Stimulated activated CD4-positive, alpha-beta T cell treated with anti-CD3 and anti-CD28 coated beads, Interleukin-1b, Interleukin-23, amount 100 ng/mL, for 24 hours (primary cell): ENCODE measurements around the gene DOHH.
"Not testable (repeated sequence)": the region's sequence is repeated elsewhere in the genome, so short reads cannot be mapped to it uniquely, and the experiment has no call there.

Experiments used
- DNase-seq, 4 experiments: peaks; one replicate each; pipeline ENCODE4 v3.0.0-alpha.2; 2020; ENCODE audit warnings: low read depth in 4 of 4, low spot score in 1 of 4

The DOHH gene

DNA sequence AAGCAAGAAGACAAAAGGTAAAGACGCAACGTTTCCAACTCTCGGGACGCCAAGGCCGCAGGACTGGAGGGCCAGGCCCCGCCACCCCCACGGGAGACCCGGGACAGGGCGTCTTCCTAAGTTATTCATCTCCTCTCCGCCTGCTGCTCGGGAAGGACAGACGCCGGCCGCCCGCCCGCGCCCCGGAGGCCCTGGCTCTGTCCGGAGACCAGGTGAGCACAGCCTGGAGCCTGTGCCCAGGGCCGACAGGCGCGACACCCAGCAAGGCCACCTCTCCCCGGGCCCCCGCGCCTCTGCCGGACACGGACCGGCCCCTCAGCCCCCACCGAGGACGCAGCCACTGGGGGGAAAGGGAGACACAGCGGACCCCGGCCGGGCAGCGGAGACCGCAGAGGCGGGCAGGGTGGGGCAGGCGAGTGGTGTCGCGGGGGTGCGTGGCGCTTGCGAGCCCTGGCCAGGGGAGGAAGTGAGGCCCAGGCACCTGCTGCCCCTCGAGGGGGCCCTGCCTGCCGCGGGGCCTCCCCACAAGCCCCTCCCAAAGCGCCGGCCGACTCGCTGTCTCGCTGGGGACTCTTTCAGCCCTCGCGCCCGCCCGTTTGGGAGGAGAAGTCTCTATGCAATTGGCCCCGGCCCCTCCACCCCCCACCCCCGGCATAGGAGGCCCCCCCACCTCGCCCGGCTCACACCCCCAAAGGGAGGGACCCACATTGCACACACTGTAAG is 37.3 kb downstream of the DOHH start:
- no peak for DNase-seq

DNA sequence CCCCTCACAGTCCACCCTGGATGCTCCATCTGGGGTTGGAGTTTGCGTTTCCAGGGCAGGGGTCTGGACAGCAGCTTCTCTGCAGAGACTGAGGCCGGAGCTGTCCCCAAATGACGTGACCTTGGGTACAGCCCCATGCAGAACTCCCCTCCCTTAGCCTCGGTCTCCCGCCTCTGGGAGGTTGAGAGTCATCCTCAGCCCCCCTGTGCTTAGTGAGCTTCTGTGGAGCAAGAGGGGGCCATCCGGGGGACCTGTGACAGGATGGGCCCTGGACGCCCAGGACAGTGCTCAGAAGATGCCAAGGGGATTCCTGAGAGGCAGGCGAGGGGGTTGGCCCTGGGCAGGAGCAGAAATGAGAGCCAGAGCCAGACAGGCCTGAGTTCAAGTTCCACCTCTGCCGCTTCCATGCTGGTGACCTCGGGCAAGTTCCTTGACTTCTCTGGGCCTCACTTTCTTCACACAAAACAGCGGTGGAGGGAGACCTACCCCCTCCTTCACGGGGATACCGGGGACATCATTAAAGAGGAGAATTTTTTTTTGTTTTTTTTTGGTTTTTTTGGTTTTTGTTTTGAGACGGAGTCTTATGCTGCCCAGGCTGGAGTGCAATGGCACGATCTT is 40.4 kb downstream of the DOHH start:
- DNase-seq: no peak

GRCh38 chr19:3459089-3459881 is 41.2 kb downstream of the DOHH start:
- DNase-seq: no peak

DNA sequence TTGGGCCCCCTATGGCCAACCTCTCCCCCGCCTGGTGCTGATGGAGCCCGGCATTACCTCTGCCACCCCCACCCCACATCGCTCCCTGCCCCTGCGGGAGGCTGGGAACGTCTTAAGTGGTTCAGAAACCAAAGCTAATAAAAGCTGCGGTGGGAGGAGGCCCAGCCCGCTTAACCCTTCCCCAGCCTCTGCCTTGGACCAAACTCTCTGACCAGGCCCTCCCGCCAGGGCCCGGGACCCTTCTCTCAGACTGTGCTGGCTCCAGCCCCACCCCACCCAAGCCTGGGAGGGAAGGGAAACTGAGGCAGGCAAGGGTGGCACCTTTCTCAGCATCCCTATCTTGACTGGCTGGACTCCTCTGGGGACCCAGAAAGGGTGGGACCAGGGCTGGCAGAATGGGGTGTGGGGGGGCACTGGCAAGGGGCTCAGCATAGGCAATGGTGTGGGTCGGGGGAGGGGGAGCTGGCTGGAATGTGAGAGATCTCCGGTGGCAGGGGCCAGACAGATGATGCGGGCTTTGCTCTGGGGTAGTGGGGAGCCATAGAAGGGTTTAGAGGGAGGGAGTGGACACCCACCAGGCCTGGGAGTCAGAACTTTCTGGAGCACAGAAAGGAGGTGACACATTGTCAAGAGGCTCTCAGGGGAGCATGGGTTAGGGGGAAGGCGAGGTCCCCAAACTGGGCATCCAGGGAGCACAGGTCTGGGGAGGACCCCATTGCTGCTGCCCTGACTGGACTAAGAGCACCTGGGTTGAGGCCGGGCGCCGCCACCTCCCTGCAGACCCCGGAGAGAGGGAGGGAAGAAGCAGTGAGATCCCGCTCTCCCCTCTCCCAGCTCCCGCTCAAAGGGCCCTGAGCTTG is 42.0 kb downstream of the DOHH start:
- no peak for DNase-seq

GRCh38 chr19:3457528-3458228 is 42.8 kb downstream of the DOHH start:
- DNase-seq: no peak

DNA sequence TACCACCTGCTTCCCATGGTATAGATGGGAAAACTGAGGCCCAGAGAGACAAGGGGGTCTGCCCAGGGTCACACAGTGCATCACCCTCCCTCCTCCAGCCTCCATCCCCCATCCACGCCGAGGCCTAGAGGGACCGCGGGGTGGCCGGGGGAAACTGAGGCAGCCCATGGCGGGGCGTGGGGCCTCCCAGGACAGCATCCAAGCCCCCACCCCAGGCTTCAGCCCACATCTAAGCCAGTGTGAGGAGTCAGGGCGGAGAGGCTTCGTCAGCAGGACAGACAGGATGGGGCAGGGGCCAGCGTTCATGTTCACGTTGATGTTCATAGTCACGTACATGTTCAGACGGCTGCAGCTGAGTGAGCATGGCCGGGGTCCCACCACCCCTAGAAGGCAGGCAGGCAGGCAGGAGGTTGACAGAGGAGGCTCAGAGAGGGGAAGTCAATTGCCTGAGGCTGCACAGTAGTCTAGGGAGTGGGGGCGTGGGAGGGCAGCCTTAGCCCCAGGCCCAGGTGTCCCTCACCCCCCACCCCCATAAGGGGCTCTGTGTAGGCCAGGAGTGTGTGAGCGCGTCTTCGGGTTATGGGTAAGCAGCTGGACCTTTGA is 43.4 kb downstream of the DOHH start:
- DNase-seq: no peak

DNA sequence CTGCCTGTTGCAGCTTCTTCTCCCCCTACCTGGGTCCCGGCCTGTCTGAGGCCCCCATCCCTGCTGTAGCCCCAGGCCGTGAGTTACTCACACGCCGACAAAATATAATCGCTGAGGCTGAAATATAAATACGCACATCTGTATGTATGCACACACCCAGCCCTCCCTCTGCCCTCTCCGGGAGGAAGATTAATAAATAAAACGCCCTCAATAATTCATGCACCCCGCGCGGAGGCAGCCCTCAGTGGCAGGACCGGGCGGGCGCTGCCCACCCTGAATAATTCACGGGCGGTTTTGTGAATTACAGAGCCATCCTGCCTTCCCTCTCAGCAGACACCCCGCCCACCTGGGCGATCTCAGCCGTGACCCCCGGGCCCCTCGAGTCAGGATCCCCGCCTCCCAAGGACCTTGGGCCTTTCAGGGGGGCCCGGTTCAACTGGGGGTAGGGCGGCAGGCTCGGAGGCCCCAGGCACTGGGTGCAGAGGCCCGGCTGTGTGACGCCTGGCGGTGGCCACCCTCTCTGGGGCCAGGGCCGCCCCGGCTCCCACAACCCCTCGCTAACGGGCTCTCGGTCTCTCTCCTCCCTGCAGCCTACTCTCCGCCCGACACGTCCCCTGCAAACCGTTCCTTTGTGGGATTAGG is 44.4 kb downstream of the DOHH start:
- no peak for DNase-seq

DNA sequence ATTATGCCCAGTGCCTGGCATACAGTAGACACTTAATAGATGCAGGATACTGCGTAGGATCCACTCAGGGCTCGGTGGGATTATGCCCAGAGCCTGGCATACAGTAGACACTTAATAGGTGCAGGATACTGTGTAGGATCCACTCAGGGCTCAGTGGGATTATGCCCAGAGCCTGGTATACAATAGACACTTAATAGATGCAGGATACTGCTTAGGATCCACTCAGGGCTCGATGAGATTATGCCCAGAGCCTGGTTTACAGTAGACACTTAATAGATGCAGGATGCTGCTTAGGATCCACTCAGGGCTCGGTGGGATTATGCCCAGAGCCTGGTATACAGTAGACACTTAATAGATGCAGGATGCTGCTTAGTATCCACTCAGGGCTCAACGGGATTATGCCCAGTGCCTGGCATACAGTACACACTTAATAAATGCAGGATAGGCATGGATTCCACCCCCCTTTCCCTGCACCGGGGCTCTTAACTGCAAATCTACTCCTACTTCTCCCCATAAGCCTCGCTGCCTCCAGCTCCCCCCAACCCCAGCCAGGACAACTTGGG is 45.0 kb downstream of the DOHH start:
- no peak for DNase-seq

GRCh38 chr19:3454656-3455392 is 45.6 kb downstream of the DOHH start:
- DNase-seq: no peak

GRCh38 chr19:3453840-3454239 is 46.6 kb downstream of the DOHH start:
- DNase-seq: no peak

DNA sequence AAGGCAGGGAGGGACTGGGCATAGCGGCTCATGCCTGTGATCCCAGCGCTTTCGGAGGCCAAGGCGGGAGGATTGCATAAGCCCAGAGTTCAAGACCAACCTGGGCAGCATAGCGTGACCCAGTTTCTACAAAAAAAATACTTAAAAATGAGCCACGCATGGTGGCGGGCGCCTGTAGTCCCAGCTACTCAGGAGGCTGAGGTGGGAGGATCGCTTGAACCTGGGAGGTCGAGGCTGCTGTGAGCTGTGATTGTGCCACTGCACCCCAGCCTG is 47.6 kb downstream of the DOHH start:
- not testable (repeated sequence) for DNase-seq

- DNase-seq: no peak
These were observed 48.1 kb downstream of the DOHH start for GRCh38 chr19:3452171-3452941.

GRCh38 chr19:3451451-3451866 is 49.0 kb downstream of the DOHH start:
- no peak for DNase-seq

- no peak for DNase-seq
These were observed 49.6 kb downstream of the DOHH start for GRCh38 chr19:3450796-3451411.

GRCh38 chr19:3448616-3449334 is 51.7 kb downstream of the DOHH start:
- no peak for DNase-seq

DNA sequence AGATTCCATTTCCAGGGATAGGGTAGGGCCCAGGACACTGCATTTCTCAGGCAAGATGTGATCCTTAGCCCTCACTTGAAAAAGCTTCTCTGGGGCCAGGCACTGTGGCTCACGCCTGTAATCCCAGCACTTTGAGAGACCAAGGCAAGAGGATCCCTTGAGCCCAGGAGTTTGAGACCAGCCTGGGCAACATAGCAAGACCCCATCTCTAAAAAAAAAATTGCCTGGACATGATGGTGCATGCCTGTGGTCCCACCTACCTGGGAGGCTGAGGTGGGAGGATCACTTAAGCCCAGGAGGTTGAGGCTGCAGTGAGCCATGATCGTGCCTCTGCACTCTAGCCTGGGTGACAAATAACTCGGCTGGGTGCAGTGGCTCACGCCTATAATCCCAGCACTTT is 53.8 kb downstream of the DOHH start:
- DNase-seq: not testable (repeated sequence)

DNA sequence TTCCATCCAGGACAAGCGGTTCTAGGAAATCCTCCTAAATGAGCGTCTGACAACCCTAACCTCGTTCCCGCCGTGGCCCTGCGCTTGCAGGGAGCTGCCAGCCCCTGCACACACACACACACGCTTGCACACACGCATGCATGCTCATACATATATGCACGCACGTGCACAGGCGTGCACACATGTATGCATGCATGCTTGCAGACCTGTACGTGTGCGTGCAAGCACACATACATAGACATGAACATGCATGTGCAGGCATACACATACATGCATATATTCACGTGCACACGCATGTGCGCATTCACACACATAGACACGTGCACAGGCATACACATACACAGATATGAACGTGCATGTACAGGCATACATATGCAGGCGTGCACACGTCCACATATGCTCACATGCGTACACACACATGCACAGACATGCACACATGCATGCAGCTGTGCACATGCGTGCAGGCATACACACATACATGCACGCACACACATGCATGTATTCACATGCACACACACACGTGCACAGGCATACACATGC is 55.7 kb downstream of the DOHH start:
- no peak for DNase-seq
